ENCODE measurements around the gene ZNF438.
"Not testable (repeated sequence)": the region's sequence is repeated elsewhere in the genome, so short reads cannot be mapped to it uniquely, and the experiment has no call there.

Gene ZNF438

DNA sequence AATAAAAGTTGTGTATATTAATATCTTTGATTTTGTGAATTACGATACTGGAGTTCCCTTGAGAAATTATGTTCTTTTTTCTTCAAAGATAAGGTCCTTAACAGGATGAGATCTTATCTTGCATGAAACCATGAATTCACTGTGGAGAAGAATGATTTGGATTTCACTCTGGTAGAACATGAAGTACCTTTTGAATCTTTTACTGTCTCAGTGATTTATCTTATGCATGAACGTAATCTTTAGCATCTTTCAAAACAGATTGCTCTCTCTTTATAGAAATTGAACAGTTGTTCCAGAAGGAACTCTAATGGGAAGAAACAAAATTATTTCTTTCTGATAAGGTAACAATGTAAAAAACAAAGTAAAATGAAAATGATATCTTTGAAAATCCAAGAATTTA is 11.0 kb upstream of the ZNF438 start:
- no peak overlapping the region for H3K4me3 ChIP-seq (replicated peaks; ENCODE audit: insufficient read depth, low read length)

DNA sequence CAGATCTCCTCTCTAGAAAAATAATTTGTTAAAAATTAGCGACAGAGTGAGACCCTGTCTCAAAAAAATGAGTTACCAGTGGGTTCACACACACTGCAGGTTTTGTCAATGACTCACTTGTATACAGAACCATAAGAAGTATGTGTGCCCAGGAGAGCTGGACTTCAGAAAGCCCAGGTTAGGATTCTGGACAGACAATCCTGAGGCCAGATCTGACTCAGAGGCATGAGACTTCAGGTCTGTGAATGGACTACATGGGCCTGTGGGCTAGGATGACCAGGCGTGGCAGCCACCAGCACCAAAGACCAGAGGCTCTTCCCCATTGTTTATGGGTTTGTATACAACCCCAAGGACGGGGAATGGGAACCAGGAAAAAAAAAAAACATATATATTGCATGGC is 9.3 kb upstream of the ZNF438 start:
- H3K4me3 ChIP-seq (replicated peaks; ENCODE audit: insufficient read depth, low read length) = no peak overlapping the region
- no peak overlapping the region for H3K27ac ChIP-seq (replicated peaks)
- TF ChIP-seq, protein P1, sequence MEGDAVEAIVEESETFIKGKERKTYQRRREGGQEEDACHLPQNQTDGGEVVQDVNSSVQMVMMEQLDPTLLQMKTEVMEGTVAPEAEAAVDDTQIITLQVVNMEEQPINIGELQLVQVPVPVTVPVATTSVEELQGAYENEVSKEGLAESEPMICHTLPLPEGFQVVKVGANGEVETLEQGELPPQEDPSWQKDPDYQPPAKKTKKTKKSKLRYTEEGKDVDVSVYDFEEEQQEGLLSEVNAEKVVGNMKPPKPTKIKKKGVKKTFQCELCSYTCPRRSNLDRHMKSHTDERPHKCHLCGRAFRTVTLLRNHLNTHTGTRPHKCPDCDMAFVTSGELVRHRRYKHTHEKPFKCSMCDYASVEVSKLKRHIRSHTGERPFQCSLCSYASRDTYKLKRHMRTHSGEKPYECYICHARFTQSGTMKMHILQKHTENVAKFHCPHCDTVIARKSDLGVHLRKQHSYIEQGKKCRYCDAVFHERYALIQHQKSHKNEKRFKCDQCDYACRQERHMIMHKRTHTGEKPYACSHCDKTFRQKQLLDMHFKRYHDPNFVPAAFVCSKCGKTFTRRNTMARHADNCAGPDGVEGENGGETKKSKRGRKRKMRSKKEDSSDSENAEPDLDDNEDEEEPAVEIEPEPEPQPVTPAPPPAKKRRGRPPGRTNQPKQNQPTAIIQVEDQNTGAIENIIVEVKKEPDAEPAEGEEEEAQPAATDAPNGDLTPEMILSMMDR (IDR thresholded peaks at IDR 0.05; ENCODE audit: insufficient read depth, low read length) = no peak
- TF ChIP-seq SPI1 (IDR thresholded peaks at IDR 0.05; ENCODE audit: borderline replicate concordance, low read depth) (no peak), GABPA (IDR thresholded peaks at IDR 0.05; ENCODE audit: low read depth) (no peak), POLR2AphosphoS5 (IDR thresholded peaks at IDR 0.05; ENCODE audit: low read depth) (no peak)
- TF ChIP-seq, protein P2, sequence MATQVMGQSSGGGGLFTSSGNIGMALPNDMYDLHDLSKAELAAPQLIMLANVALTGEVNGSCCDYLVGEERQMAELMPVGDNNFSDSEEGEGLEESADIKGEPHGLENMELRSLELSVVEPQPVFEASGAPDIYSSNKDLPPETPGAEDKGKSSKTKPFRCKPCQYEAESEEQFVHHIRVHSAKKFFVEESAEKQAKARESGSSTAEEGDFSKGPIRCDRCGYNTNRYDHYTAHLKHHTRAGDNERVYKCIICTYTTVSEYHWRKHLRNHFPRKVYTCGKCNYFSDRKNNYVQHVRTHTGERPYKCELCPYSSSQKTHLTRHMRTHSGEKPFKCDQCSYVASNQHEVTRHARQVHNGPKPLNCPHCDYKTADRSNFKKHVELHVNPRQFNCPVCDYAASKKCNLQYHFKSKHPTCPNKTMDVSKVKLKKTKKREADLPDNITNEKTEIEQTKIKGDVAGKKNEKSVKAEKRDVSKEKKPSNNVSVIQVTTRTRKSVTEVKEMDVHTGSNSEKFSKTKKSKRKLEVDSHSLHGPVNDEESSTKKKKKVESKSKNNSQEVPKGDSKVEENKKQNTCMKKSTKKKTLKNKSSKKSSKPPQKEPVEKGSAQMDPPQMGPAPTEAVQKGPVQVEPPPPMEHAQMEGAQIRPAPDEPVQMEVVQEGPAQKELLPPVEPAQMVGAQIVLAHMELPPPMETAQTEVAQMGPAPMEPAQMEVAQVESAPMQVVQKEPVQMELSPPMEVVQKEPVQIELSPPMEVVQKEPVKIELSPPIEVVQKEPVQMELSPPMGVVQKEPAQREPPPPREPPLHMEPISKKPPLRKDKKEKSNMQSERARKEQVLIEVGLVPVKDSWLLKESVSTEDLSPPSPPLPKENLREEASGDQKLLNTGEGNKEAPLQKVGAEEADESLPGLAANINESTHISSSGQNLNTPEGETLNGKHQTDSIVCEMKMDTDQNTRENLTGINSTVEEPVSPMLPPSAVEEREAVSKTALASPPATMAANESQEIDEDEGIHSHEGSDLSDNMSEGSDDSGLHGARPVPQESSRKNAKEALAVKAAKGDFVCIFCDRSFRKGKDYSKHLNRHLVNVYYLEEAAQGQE (IDR thresholded peaks at IDR 0.05; ENCODE audit: insufficient replicate concordance, low read depth) = no peak
- H3K27me3 ChIP-seq (ENCODE audit: insufficient read depth, poor library complexity, severe bottlenecking) = no peaks in the 10 kb centered on the region
- DNase-seq (ENCODE audit: low read depth in 1 of 2, low spot score in 1 of 2) = no peak

More for the DNA sequence above, 11.0 kb upstream of the ZNF438 start:
- TF ChIP-seq, protein P1 (IDR thresholded peaks at IDR 0.05; ENCODE audit: insufficient read depth, low read length) = no peak
- TF ChIP-seq GABPA (IDR thresholded peaks at IDR 0.05; ENCODE audit: low read depth) (no peak), POLR2AphosphoS5 (IDR thresholded peaks at IDR 0.05; ENCODE audit: low read depth) (no peak), SPI1 (IDR thresholded peaks at IDR 0.05; ENCODE audit: borderline replicate concordance, low read depth) (no peak)
- TF ChIP-seq, protein P2 (IDR thresholded peaks at IDR 0.05; ENCODE audit: insufficient replicate concordance, low read depth) = no peak
- Histone ChIP-seq H3K27ac (replicated peaks) (no peak overlapping the region), H3K27me3 (ENCODE audit: insufficient read depth, poor library complexity, severe bottlenecking) (no peaks in the 10 kb centered on the region)
- DNase-seq (ENCODE audit: low read depth in 1 of 2, low spot score in 1 of 2) = no peak

DNA sequence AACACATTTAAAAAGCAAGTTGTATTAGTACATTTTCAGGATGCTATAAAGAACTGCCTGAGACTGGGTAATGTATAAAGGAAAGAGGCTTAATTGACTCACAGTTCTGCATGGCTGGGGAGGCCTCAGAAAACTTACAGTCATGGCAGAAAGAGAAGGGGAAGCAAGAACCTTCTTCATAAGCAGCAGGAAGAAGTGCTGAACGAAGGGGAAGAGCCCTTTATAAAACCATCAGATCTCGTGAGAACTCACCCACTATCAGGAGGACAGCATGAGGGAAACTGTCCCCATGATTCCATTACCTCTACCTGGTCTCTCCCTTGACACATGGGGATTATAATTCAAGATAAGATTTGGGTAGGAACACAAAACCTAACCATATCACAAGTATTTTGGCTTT is 7.3 kb upstream of the ZNF438 start:
- peak in 1 of 2 experiments; percentile 23 for DNase-seq (ENCODE audit: low read depth in 1 of 2, low spot score in 1 of 2)
- not testable (repeated sequence) for H3K4me3 ChIP-seq (replicated peaks; ENCODE audit: insufficient read depth, low read length); H3K27me3 ChIP-seq (ENCODE audit: insufficient read depth, poor library complexity, severe bottlenecking); H3K27ac ChIP-seq (replicated peaks)
- TF ChIP-seq SPI1 (IDR thresholded peaks at IDR 0.05; ENCODE audit: borderline replicate concordance, low read depth) = peak; percentile 6; the same call in 1 of the 2 replicates

DNA sequence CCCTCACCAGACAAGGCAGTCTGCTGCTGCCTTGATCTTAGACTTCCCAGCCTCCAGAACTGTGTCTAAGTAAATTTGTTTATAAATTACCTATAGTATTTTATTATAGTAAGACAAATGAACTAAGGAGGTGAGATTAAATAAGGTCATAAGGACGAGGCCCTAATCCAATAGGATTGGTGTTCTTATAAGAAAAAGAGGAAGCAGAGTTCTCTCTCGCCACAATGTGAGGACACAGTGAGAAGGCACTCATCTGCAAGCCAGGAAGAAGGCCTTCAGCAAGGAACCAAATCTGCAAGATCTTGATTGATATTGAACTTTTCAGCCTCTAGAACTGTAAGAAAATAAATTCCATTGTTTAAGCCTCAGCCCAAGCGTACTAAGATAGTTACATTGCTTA is 6.1 kb upstream of the ZNF438 start:
- Histone ChIP-seq H3K27ac (replicated peaks) (no peak overlapping the region), H3K4me3 (replicated peaks; ENCODE audit: insufficient read depth, low read length) (no peak overlapping the region), H3K27me3 (ENCODE audit: insufficient read depth, poor library complexity, severe bottlenecking) (no peaks in the 10 kb centered on the region)
- TF ChIP-seq POLR2AphosphoS5 (IDR thresholded peaks at IDR 0.05; ENCODE audit: low read depth) (no peak), SPI1 (IDR thresholded peaks at IDR 0.05; ENCODE audit: borderline replicate concordance, low read depth) (peak; percentile 53; the same call in 1 of the 2 replicates)
- peak in 1 of 2 experiments; percentile 43 for DNase-seq (ENCODE audit: low read depth in 1 of 2, low spot score in 1 of 2)

DNA sequence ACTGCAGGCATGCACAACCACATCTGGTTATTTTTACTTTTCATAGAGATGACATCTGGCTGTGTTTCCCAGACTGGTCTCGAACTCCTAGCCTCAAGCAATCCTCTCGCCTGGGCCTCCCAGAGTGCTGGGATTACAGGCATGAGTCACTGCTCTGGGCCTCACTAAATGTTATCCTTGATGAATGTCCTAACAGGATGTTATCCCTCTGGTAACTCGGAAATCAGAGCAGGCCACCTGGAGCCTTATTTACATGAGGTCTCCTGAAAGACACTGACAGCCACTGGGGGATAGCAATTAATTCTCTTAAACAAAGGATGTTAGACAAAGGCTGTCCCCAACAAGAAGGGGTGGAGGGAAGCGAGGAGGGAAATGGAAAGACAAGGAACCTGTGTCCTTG is 4.5 kb upstream of the ZNF438 start:
- H3K27me3 ChIP-seq (ENCODE audit: insufficient read depth, poor library complexity, severe bottlenecking) = no peaks in the 10 kb centered on the region
- no peak overlapping the region for H3K27ac ChIP-seq (replicated peaks)
- H3K4me3 ChIP-seq (replicated peaks; ENCODE audit: insufficient read depth, low read length) = no peak overlapping the region
- no peak for DNase-seq (ENCODE audit: low read depth in 1 of 2, low spot score in 1 of 2)
- TF ChIP-seq, protein P2 (IDR thresholded peaks at IDR 0.05; ENCODE audit: insufficient replicate concordance, low read depth) = no peak
- TF ChIP-seq SPI1 (IDR thresholded peaks at IDR 0.05; ENCODE audit: borderline replicate concordance, low read depth) = no peak
- TF ChIP-seq GABPA (IDR thresholded peaks at IDR 0.05; ENCODE audit: low read depth) = no peak
- no peak for TF ChIP-seq POLR2AphosphoS5 (IDR thresholded peaks at IDR 0.05; ENCODE audit: low read depth)
- TF ChIP-seq, protein P1 (IDR thresholded peaks at IDR 0.05; ENCODE audit: insufficient read depth, low read length) = no peak
